ENCODE measurements around the gene CTDSP2. TPM values are rescaled to one million over a fixed set of nuclear protein-coding genes. Genes with fewer than 3 reads are reported as not detected.

Gene CTDSP2
- polyA plus RNA-seq, 4 donors = 35.1 to 143 (median 51.8) TPM

DNA sequence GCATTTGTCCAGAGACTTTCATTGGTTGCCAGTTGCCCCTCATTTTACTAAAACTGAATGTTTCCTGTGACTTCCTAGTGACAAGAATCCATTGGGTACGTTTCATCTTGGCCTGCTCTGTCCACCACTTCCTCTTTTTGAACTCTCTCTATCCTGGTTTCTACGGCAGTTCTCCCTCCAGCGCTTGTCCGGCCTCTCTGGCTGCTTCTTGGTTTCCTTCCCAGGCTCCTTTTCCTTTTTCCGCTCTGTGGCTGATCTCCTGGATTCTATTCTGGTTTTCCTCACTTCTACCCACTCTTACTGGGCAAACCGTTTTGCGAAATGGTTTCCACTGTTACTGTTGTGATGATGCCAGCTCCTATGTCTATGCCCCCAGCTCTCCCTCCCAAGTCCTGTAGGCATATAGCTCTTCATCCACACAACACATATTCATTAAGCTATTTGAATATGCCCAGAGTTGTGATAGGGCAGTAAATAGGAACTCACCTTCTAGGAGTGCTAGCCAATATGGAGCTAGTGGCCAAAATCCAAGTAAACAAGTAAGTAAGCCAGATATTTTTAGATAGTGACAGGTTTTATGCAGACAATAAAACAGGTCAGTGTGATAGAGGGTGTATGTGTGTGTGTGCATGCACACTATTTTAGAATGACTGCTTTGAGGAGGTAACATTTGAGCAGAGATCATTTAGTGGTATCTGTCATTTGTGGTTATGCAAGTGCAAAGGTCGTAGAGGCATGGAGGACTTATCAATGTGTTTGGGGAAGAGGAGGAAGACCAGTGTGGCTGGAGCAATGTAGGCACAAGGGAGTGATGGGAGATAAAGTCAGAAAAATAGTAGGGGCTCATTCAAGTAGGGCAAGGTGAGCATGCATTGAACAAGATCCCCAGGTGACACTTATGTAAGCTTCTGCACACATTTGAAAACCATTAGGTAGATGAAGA, 27.9 kb upstream of the CTDSP2 start:
- H3K27me3 ChIP-seq (ENCODE audit: control insufficient read depth in 3 of 3, insufficient read depth in 3 of 3, low read length in 3 of 3) = no peaks in the 10 kb centered on the region
- no peaks in the 10 kb centered on the region for H3K4me1 ChIP-seq (ENCODE audit: control insufficient read depth in 3 of 3, insufficient read depth in 2 of 3, low read depth in 1 of 3, low read length in 2 of 3)
- no peak overlapping the region for H3K27ac ChIP-seq (ENCODE audit: low read depth in 1 of 3, low read length in 2 of 3)
- no peaks in the 10 kb centered on the region for H3K9me3 ChIP-seq (ENCODE audit: control insufficient read depth in 2 of 2, insufficient read depth in 1 of 2, low read depth in 1 of 2, low read length in 1 of 2)
- H3K36me3 ChIP-seq (ENCODE audit: control insufficient read depth in 3 of 3, insufficient read depth in 2 of 3, low read depth in 1 of 3, low read length in 3 of 3) = no peaks in the 10 kb centered on the region
- DNase-seq (no peak), FAIRE-seq (no peak)
- H3K4me3 ChIP-seq (ENCODE audit: low read depth in 1 of 3, low read length in 3 of 3) = no peak overlapping the region
- 61 to 77% (median 74%) methylated on average over 8 of the region's 8 CpGs for WGBS, 3 donors

GRCh38 chr12:57872362-57872761, 25.8 kb upstream of the CTDSP2 start:
- Histone ChIP-seq H3K4me3 (ENCODE audit: low read depth in 1 of 3, low read length in 3 of 3) (no peak overlapping the region), H3K27ac (ENCODE audit: low read depth in 1 of 3, low read length in 2 of 3) (no peak overlapping the region), H3K4me1 (ENCODE audit: control insufficient read depth in 3 of 3, insufficient read depth in 2 of 3, low read depth in 1 of 3, low read length in 2 of 3) (peaks cover 0 to 3% (median 0%) of the 10 kb centered on the region in 3 donors), H3K27me3 (ENCODE audit: control insufficient read depth in 3 of 3, insufficient read depth in 3 of 3, low read length in 3 of 3) (no peaks in the 10 kb centered on the region), H3K36me3 (ENCODE audit: control insufficient read depth in 3 of 3, insufficient read depth in 2 of 3, low read depth in 1 of 3, low read length in 3 of 3) (no peaks in the 10 kb centered on the region), H3K9me3 (ENCODE audit: control insufficient read depth in 2 of 2, insufficient read depth in 1 of 2, low read depth in 1 of 2, low read length in 1 of 2) (no peaks in the 10 kb centered on the region)
- DNase-seq = no peak
- no peak for FAIRE-seq
- WGBS, 3 donors = 66 to 75% (median 75%) methylated on average over 2 of the region's 2 CpGs

GRCh38 chr12:57869927-57870318, 23.4 kb upstream of the CTDSP2 start:
- H3K4me3 ChIP-seq (ENCODE audit: low read depth in 1 of 3, low read length in 3 of 3) = no peak overlapping the region
- no peaks in the 10 kb centered on the region for H3K36me3 ChIP-seq (ENCODE audit: control insufficient read depth in 3 of 3, insufficient read depth in 2 of 3, low read depth in 1 of 3, low read length in 3 of 3)
- FAIRE-seq = no peak
- WGBS, 3 donors = 94 to 97% (median 95%) methylated on average over 8 of the region's 8 CpGs
- no peak for DNase-seq
- H3K4me1 ChIP-seq (ENCODE audit: control insufficient read depth in 3 of 3, insufficient read depth in 2 of 3, low read depth in 1 of 3, low read length in 2 of 3) = peaks cover 0 to 3% (median 0%) of the 10 kb centered on the region in 3 donors
- no peak overlapping the region for H3K27ac ChIP-seq (ENCODE audit: low read depth in 1 of 3, low read length in 2 of 3)
- H3K9me3 ChIP-seq (ENCODE audit: control insufficient read depth in 2 of 2, insufficient read depth in 1 of 2, low read depth in 1 of 2, low read length in 1 of 2) = no peaks in the 10 kb centered on the region
- H3K27me3 ChIP-seq (ENCODE audit: control insufficient read depth in 3 of 3, insufficient read depth in 3 of 3, low read length in 3 of 3) = no peaks in the 10 kb centered on the region

DNA sequence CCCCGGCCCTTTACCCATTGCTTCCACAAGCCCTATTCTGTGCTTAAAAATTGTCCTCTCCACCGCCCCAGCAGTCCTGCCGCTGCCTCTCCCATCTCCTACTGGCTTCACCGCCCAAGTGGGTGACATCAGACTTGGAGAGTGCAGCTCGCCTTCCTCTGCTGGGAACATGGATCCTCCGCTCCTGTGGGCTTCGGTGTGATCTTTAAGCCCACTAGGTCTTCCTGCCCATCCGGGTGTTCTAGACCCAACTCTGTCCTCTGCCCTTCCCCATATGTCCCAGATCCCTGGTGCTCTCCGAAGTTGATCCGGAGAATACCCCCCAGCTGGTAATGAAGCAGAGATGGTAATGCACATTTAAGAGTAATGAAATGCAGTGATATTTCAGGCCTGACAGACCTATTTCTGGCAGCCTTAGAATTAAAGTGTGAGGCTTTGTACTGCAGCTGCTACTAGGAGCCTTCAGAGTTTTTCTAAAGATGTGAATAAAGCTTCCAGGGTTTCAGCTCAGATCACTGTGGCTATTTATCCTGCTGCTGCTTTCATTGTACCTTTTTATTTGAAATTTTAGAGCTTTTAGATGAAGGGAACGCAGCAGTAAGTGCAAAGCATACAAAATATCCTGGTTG, 22.9 kb upstream of the CTDSP2 start:
- Histone ChIP-seq H3K27me3 (ENCODE audit: control insufficient read depth in 3 of 3, insufficient read depth in 3 of 3, low read length in 3 of 3) (no peaks in the 10 kb centered on the region), H3K4me3 (ENCODE audit: low read depth in 1 of 3, low read length in 3 of 3) (no peak overlapping the region), H3K36me3 (ENCODE audit: control insufficient read depth in 3 of 3, insufficient read depth in 2 of 3, low read depth in 1 of 3, low read length in 3 of 3) (no peaks in the 10 kb centered on the region), H3K9me3 (ENCODE audit: control insufficient read depth in 2 of 2, insufficient read depth in 1 of 2, low read depth in 1 of 2, low read length in 1 of 2) (no peaks in the 10 kb centered on the region), H3K4me1 (ENCODE audit: control insufficient read depth in 3 of 3, insufficient read depth in 2 of 3, low read depth in 1 of 3, low read length in 2 of 3) (peaks cover 0 to 8% (median 0%) of the 10 kb centered on the region in 3 donors), H3K27ac (ENCODE audit: low read depth in 1 of 3, low read length in 2 of 3) (peak overlapping the region in 2 of 3 donors; percentile 41 to 52)
- WGBS, 3 donors = 73 to 93% (median 93%) methylated on average over 11 of the region's 11 CpGs
- no peak for FAIRE-seq
- no peak for DNase-seq

DNA sequence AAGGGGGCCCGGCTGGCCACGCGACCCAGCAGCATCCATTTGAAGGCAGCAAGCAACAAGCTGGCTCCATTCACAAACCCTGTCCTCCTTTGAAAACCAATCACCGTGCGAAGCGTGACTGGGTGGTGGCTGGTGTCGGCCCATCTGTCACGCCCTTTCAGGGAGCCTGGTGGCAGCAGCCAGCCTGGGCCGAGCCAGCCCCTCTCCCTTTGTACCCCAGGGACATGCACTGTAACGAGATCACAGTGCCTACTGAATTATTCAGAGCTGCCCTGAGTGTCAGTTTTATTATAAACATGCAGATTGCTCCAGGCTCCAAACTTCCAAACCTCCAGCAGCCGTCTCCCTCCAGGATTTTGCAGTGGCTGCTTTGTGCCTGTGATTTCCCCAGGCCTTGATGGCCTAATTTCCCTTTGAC, 22.3 kb upstream of the CTDSP2 start:
- Histone ChIP-seq H3K27ac (ENCODE audit: low read depth in 1 of 3, low read length in 2 of 3) (peak overlapping the region in 2 of 3 donors; percentile 41 to 52), H3K4me3 (ENCODE audit: low read depth in 1 of 3, low read length in 3 of 3) (no peak overlapping the region), H3K27me3 (ENCODE audit: control insufficient read depth in 3 of 3, insufficient read depth in 3 of 3, low read length in 3 of 3) (no peaks in the 10 kb centered on the region), H3K9me3 (ENCODE audit: control insufficient read depth in 2 of 2, insufficient read depth in 1 of 2, low read depth in 1 of 2, low read length in 1 of 2) (no peaks in the 10 kb centered on the region), H3K36me3 (ENCODE audit: control insufficient read depth in 3 of 3, insufficient read depth in 2 of 3, low read depth in 1 of 3, low read length in 3 of 3) (no peaks in the 10 kb centered on the region), H3K4me1 (ENCODE audit: control insufficient read depth in 3 of 3, insufficient read depth in 2 of 3, low read depth in 1 of 3, low read length in 2 of 3) (peaks cover 0 to 10% (median 0%) of the 10 kb centered on the region in 3 donors)
- WGBS, 3 donors = 63 to 83% (median 83%) methylated on average over 11 of the region's 11 CpGs
- FAIRE-seq = no peak
- DNase-seq = no peak

DNA sequence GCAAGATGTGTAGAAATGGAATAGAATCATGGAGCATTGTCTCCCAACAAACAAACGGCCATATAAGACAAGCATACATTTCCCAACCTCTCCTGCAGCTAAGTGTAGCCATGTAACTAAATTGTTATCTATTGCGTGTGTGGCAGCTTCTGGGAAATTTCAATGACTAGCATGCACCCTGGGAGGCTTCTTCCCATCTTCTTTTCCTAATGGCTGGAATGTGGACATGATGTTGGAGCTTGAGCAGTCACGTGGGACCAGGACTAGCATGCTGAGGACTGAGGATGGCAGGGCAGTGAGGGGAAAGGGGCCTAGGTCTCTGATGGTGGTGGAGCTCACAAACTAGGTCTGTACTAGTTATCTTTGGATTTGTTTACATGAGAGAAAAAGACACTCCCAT, 21.7 kb upstream of the CTDSP2 start:
- no peak overlapping the region for H3K4me3 ChIP-seq (ENCODE audit: low read depth in 1 of 3, low read length in 3 of 3)
- no peak for FAIRE-seq
- H3K4me1 ChIP-seq (ENCODE audit: control insufficient read depth in 3 of 3, insufficient read depth in 2 of 3, low read depth in 1 of 3, low read length in 2 of 3) = peaks cover 0 to 10% (median 0%) of the 10 kb centered on the region in 3 donors
- H3K36me3 ChIP-seq (ENCODE audit: control insufficient read depth in 3 of 3, insufficient read depth in 2 of 3, low read depth in 1 of 3, low read length in 3 of 3) = no peaks in the 10 kb centered on the region
- H3K27ac ChIP-seq (ENCODE audit: low read depth in 1 of 3, low read length in 2 of 3) = peak overlapping the region in 1 of 3 donors; percentile 52
- no peak for DNase-seq
- H3K27me3 ChIP-seq (ENCODE audit: control insufficient read depth in 3 of 3, insufficient read depth in 3 of 3, low read length in 3 of 3) = no peaks in the 10 kb centered on the region
- no peaks in the 10 kb centered on the region for H3K9me3 ChIP-seq (ENCODE audit: control insufficient read depth in 2 of 2, insufficient read depth in 1 of 2, low read depth in 1 of 2, low read length in 1 of 2)
- 78 to 89% (median 85%) methylated on average over 3 of the region's 3 CpGs for WGBS, 3 donors

- Histone ChIP-seq H3K4me3 (ENCODE audit: low read depth in 1 of 3, low read length in 3 of 3) (no peak overlapping the region), H3K27ac (ENCODE audit: low read depth in 1 of 3, low read length in 2 of 3) (no peak overlapping the region), H3K36me3 (ENCODE audit: control insufficient read depth in 3 of 3, insufficient read depth in 2 of 3, low read depth in 1 of 3, low read length in 3 of 3) (no peaks in the 10 kb centered on the region), H3K27me3 (ENCODE audit: control insufficient read depth in 3 of 3, insufficient read depth in 3 of 3, low read length in 3 of 3) (no peaks in the 10 kb centered on the region), H3K9me3 (ENCODE audit: control insufficient read depth in 2 of 2, insufficient read depth in 1 of 2, low read depth in 1 of 2, low read length in 1 of 2) (no peaks in the 10 kb centered on the region), H3K4me1 (ENCODE audit: control insufficient read depth in 3 of 3, insufficient read depth in 2 of 3, low read depth in 1 of 3, low read length in 2 of 3) (peaks cover 0 to 10% (median 0%) of the 10 kb centered on the region in 3 donors)
- DNase-seq (no peak), FAIRE-seq (no peak)
- 84 to 91% (median 84%) methylated on average over 3 of the region's 3 CpGs for WGBS, 3 donors
Observed at GRCh38 chr12:57866308-57867019, 19.9 kb upstream of the CTDSP2 start.

DNA sequence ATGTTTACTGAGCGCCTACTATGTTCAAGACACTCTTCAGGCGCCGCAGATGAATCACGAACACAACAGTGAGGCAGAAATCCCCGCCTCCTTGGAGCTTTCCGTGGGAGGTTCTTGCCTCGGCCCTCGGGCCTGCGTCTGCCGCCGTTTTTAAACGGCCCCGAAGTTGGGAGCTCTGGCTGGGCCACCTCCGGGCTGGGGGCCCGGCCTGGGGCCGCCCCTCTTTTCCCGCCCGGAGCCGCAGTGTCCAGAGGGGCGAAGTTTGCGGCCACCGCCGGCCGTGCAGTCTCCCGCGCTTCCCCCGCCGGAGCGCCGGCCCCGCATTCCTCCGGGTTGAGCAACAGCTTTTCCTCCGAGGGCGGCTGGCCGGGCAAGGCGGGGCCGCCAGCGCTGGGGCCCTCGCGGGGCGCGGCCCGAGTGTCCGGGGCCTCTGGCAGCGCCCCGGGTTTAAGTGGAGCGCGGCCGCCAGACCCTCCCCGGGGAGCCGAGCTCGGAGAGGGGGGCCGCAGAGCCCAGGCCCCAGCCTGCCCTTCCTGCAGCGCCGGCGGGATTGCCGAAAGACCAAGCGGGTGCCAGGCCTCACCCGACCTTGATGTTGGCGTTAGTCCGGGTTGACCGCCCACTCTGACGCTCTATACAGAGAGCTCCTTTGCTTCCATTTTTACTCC, 18.7 kb upstream of the CTDSP2 start:
- H3K27ac ChIP-seq (ENCODE audit: low read depth in 1 of 3, low read length in 2 of 3) = peak overlapping the region; percentile 65 to 89 (median 83)
- WGBS, 3 donors = 2 to 4% (median 2%) methylated on average over 50 to 63 of the region's 63 CpGs
- peaks cover 0 to 10% (median 0%) of the 10 kb centered on the region in 3 donors for H3K4me1 ChIP-seq (ENCODE audit: control insufficient read depth in 3 of 3, insufficient read depth in 2 of 3, low read depth in 1 of 3, low read length in 2 of 3)
- peak; percentile 67 to 89 for DNase-seq
- no peaks in the 10 kb centered on the region for H3K9me3 ChIP-seq (ENCODE audit: control insufficient read depth in 2 of 2, insufficient read depth in 1 of 2, low read depth in 1 of 2, low read length in 1 of 2)
- H3K4me3 ChIP-seq (ENCODE audit: low read depth in 1 of 3, low read length in 3 of 3) = peak overlapping the region in 2 of 3 donors; percentile 60 to 69
- no peaks in the 10 kb centered on the region for H3K36me3 ChIP-seq (ENCODE audit: control insufficient read depth in 3 of 3, insufficient read depth in 2 of 3, low read depth in 1 of 3, low read length in 3 of 3)
- H3K27me3 ChIP-seq (ENCODE audit: control insufficient read depth in 3 of 3, insufficient read depth in 3 of 3, low read length in 3 of 3) = no peaks in the 10 kb centered on the region
- FAIRE-seq = no peak

All from small intestine (tissue), 7 donors.